ENCODE data around the gene NBPF11. TPM values are rescaled to one million over a fixed set of nuclear protein-coding genes. Genes with fewer than 3 reads are reported as not detected.
"Not testable (repeated sequence)": the region's sequence is repeated elsewhere in the genome, so short reads cannot be mapped to it uniquely, and the experiment has no call there.

Gene NBPF11
- 10 to 100 TPM; 11.6 to 20.2 (median 17.8) TPM for total RNA-seq
- 10 to 100 TPM in 2 of 3 donors, 1 to 10 TPM in 1; 7.2 to 11.0 (median 10.2) TPM for polyA plus RNA-seq
- long read RNA-seq, donor 1, result 0 reads
- long read RNA-seq, donor 2, result 0 reads

GRCh38 chr1:148151911-148152656, at the start of gene NBPF11:
NBPF11 (minus strand) TSS chr1:148152281; CDS start chr1:148127003, 25,278 bp downstream.
- H3K4me3 ChIP-seq, result peak within 1 kb of the TSS; percentile 63 to 85 (median 76)
- peak; percentile 96 for DNase-seq
- 0 to 1% (median 0%) methylated on average over 26 to 44 of the region's 45 CpGs for WGBS, 5 donors
- TF ChIP-seq POLR2AphosphoS5 (IDR thresholded peaks at IDR 0.05) (peak; percentile 51 to 88 (median 88)), POLR2A (IDR thresholded peaks at IDR 0.05) (peak in 1 of 3 donors; percentile 14)
- H3K36me3 ChIP-seq, result peaks cover 0 to 12% (median 0%) of the 10 kb centered on the region in 6 donors
- H3K27me3 ChIP-seq (replicated peaks in 1 of 7); intact Hi-C loops (cut with DNase I; ENCODE audit: low total_unique reads); H3K9me3 ChIP-seq: not testable (repeated sequence)
- H3K27ac ChIP-seq, result peak within 1 kb of the TSS; percentile 51 to 88 (median 78)
- peaks cover 0 to 23% (median 7%) of the 10 kb centered on the region in 6 donors for H3K4me1 ChIP-seq

DNA sequence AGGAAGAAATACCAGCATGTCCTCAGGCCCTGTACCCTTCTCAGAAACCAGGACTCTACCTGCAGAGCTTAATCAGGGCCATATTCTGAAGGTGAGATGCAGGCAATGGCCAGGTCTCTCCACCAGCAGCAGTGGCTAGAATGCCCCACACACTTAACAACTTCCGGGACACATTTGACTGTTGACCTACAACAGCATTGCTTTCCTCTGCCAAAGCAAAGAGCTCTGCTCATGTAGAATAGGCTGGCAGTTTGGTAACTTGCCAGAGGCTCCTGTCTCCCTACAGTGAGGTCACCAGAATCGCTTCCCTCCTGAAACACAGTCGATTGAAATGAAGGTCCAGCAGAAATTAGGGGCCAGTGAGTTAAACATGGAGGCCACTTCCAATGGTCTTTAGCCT, 45.3 kb upstream of the NBPF11 start:
- H3K4me3 ChIP-seq; H3K27me3 ChIP-seq (replicated peaks in 1 of 7); H3K27ac ChIP-seq; intact Hi-C loops (cut with DNase I; ENCODE audit: low total_unique reads); H3K4me1 ChIP-seq; H3K9me3 ChIP-seq; H3K36me3 ChIP-seq; DNase-seq: not testable (repeated sequence)
- no CpG with 5 or more reads among the region's 3 CpGs for whole genome bisulfite sequencing, 5 donors

GRCh38 chr1:148196949-148197348, 44.9 kb upstream of the NBPF11 start:
- H3K4me1 ChIP-seq; DNase-seq; H3K9me3 ChIP-seq; H3K36me3 ChIP-seq; H3K4me3 ChIP-seq; intact Hi-C loops (cut with DNase I; ENCODE audit: low total_unique reads); H3K27ac ChIP-seq; H3K27me3 ChIP-seq (replicated peaks in 1 of 7): not testable (repeated sequence)
- WGBS, 5 donors, result no CpG with 5 or more reads among the region's 1 CpG

DNA sequence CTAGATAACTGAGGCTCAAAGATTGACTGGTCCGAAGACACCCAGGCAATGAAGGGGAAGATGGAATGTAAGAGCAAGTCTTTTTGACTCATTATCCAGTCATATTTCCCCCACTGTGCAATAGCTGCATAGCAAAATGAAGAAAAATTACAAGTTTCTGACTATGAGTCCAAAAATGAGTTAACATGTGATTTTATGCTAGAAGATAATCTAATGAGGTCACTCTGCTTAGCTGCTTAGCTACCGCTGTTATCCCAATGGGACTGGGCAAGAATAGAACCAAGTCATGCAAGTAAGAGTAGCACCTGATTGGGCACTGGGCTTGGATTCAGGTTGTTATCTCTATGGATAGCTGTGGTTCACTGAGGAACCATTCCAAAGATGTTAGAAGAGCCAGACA, 43.0 kb upstream of the NBPF11 start:
- intact Hi-C loops (cut with DNase I; ENCODE audit: low total_unique reads); DNase-seq; H3K4me1 ChIP-seq; H3K9me3 ChIP-seq; H3K36me3 ChIP-seq; H3K4me3 ChIP-seq; H3K27ac ChIP-seq; H3K27me3 ChIP-seq (replicated peaks in 1 of 7): not testable (repeated sequence)
- 75 to 100% (median 91%) methylated on average over 1 of the region's 2 CpGs for WGBS, 5 donors

- H3K9me3 ChIP-seq; intact Hi-C loops (cut with DNase I; ENCODE audit: low total_unique reads); H3K27me3 ChIP-seq (replicated peaks in 1 of 7); H3K4me1 ChIP-seq; H3K27ac ChIP-seq; H3K4me3 ChIP-seq; H3K36me3 ChIP-seq; DNase-seq: not testable (repeated sequence)
Measured at GRCh38 chr1:148188768-148189167, 36.7 kb upstream of the NBPF11 start.

- H3K9me3 ChIP-seq; H3K4me3 ChIP-seq; H3K36me3 ChIP-seq; H3K4me1 ChIP-seq; DNase-seq; H3K27ac ChIP-seq; H3K27me3 ChIP-seq (replicated peaks in 1 of 7); intact Hi-C loops (cut with DNase I; ENCODE audit: low total_unique reads): not testable (repeated sequence)
Measured at GRCh38 chr1:148178682-148179081, 26.6 kb upstream of the NBPF11 start.

GRCh38 chr1:148175414-148175813, 23.3 kb upstream of the NBPF11 start:
- H3K9me3 ChIP-seq; H3K36me3 ChIP-seq; H3K4me3 ChIP-seq; H3K27me3 ChIP-seq (replicated peaks in 1 of 7); H3K27ac ChIP-seq; H3K4me1 ChIP-seq; intact Hi-C loops (cut with DNase I; ENCODE audit: low total_unique reads); DNase-seq: not testable (repeated sequence)
- WGBS, 5 donors, result 66 to 83% (median 78%) methylated on average over 2 of the region's 2 CpGs

DNA sequence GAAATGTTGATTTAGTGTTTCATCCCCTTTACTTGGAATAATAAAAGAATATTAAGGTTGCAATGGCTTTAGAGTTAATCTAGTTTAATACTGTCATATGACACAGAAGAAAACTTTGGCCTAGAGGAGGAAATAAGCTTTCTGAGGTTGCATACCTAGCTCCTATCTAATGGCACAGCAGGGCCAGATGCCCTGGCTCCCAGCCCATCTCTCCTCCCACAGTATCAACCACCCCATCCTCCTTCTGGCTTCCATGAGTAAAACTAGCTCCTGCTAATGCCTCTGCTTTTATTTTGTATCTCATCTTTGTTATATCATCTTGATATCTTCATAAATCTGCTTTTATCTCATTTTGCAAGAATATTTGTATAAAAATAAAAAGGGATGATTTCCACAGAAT, 19.9 kb upstream of the NBPF11 start:
- H3K36me3 ChIP-seq; DNase-seq; H3K9me3 ChIP-seq; H3K27me3 ChIP-seq (replicated peaks in 1 of 7); H3K4me3 ChIP-seq; H3K4me1 ChIP-seq; intact Hi-C loops (cut with DNase I; ENCODE audit: low total_unique reads); H3K27ac ChIP-seq: not testable (repeated sequence)
